Kasumi-1 (cell line): Measurements from ENCODE around the gene CFAP69.
"Not testable (repeated sequence)": the region's sequence is repeated elsewhere in the genome, so short reads cannot be mapped to it uniquely, and the experiment has no call there.

ENCODE experiments used
- DNase-seq, 2 experiments: peaks; one replicate each; lab custom pipeline; 2025; lab: John Stamatoyannopoulos, UW

The CFAP69 gene

GRCh38 chr7:90270431-90271178, 25.6 kb downstream of the CFAP69 start:
- DNase-seq: no peak

GRCh38 chr7:90271753-90272152, 26.8 kb downstream of the CFAP69 start:
- DNase-seq: no peak

DNA sequence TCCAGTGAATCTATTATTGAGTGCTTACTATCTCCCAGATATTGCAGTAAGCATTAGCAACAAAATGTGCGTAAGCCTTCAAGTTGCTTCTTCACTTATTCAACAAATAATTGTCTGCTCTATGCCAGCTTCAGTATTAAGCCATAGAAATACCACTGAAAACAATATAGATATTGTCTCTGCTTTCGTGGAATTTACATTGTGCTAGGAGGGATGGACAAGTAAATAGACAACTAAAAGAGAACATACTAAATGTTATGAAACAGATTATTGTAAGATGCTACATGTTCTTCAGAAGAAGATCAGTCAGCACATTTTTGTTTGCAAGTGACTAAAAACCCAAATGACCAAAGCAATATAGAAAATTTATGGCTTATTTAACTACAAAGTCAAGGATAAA, 27.3 kb downstream of the CFAP69 start:
- DNase-seq: no peak

- DNase-seq: no peak
Measured at GRCh38 chr7:90274161-90274560, 29.2 kb downstream of the CFAP69 start.

DNA sequence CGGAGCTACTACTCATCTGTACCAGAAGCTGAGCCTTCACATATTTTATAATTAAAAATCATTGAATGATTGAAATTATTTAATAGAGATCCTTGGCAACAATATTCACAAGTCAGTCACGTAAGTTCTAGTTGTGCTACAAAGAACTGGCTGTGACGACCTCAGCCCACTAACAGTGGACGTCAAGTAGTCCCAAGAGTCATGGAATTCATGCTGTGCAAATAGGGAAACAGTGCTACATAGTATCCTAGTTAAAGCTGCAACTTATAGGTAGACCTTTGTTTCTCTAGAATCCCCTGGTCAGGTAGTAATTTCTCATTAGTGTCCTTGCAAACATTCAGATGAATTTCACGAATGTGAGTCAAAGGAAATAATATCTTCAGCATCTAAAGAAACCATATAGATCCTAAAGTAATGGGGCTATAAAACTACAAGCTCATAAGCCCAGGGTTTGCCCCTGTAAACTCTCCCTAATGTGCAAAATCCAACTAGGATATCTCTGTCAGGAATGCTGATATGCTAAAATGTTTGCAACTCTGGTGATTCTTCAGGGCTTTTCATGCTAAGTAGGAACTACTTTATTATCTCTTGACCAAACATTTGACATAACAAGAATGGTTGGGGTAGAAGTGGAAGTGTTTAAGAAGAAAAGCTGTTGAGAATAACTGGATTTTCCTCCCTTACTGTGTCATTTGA, 31.2 kb downstream of the CFAP69 start:
- no peak for DNase-seq

GRCh38 chr7:90288154-90288553, 43.2 kb downstream of the CFAP69 start:
- DNase-seq: no peak

DNA sequence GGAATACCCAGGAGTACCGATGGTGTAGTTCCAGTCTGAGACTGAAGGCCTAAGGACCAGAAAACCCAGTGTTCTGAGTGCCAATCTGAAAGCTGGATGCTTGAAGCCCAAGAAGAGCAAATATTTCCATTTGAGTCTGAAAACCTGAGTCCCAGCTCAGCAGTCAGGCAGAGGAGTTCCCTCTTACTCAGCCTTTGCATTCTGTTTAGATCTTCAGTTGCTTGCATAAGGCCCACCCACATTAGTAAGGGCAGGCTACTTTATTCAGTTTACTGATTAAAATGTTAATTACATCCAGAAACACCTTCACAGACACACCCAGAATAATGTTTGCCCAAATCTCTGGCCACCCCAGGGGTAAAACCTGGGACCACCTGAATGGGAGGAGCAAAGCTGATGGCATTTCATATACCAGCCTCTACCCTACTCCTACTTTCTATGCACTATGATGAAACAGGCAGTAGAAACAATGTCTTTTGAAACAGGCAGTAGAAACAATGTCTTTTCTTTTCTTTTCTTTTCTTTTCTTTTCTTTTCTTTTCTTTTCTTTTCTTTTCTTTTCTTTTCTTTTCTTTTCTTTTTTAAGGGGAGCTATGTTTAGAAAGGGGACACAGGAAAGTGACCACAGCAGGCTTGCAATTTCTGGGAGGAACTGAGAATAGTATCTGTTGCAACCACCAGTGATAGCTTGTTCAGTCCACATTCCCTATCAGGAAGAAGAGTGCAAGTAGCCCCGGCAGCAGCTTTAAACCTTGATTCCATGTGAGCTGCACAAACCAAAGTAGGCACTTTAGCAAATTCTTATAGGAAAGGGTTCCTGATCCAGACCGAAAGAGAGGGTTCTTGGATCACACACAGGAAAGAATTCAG, 45.5 kb downstream of the CFAP69 start:
- DNase-seq: no peak

DNA sequence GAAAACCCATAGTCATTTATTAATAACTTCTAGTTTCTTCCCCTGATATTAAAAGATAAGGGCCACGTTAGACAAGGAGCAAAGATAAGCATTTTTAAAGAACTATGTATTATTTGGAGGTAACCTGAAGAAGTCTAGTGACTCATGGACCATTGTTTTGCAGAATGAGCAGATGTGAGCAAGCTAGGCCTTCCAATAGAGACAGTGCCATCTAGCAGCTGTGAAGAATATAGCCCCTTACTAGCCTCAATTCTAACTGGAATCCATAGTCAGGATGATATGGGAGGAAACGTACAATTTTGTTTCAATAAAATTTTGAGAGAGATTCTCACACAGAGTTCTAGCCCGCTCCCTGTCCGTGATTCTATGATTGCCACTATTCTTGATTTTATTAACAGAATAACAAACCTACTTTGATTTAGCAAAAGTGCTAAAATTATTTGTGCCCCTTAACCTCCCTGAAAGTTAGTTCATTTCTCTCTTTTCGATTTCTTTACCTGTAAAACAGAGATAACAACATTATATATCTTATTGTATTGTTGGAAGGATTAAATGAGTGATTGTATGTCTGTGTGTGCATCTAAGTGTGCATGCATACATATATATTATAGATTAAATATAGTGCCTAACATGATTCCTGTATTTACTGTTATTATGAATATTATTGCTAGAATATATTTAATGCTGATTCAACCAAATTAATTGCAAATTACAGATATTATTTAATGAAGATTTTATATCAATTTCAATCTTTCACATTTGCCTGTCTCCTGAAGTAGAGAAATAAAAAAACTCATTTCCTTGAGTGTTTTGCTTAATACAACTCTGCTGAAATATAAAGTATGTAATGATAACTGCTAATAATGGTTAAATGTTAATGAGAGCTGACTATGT, 53.4 kb downstream of the CFAP69 start:
- DNase-seq: peak; percentile 55 to 76

DNA sequence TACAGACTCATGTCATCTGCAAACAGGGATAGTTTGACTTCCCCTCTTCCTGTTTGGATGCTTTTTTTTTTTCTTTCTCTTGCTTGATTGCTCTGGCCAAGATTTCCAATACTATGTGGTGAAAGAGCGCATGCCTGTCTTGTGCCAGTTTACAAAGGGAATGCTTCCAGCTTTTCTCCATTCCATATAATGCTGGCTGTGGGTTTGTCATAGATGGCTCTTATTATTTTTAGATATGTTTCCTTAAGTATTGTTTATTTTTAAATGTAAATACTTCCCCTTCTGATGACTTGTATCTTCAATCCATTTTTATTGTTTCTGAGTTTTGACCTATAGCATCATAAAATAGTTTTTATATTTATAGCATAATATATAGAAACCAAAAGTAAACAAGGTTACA, 58.3 kb downstream of the CFAP69 start:
- DNase-seq: no peak

DNA sequence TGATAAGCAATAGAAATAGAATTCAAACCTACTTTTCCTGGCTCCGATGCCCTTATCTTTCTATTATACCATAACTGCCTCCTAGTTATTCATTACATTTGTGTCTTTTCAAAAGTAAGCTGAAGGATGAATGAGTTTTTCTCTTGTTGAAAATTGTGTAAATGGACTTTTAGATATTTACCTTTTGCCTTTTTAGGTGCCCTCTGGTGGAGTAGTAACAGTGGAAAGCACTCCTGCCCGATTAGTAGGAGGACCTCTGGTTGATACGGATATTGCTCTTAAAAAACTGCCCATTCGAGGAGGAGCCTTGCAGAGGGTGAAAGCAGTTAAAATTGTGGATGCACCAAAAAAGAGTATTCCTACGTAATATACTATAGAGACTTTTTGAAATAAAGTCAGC, 64.9 kb downstream of the CFAP69 start:
- DNase-seq: no peak

DNA sequence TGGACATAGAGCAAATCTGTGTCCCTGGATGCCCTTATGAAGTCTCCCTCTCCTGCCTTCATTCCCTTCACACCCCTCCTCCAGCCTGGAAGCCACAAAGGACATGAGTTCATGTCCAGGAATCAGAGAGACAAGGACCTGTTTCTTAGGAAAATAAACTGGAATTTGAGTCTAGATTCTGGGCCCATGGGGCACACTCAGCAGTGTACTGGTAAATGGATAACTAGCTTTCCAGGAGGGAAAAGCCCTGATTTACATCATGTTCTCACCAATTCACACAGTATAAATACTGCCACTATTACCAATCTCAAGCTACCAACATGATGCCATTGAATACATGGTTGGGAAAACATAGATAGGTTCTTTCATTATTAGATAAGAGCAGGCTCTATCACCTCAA, 66.2 kb downstream of the CFAP69 start:
- DNase-seq: no peak

DNA sequence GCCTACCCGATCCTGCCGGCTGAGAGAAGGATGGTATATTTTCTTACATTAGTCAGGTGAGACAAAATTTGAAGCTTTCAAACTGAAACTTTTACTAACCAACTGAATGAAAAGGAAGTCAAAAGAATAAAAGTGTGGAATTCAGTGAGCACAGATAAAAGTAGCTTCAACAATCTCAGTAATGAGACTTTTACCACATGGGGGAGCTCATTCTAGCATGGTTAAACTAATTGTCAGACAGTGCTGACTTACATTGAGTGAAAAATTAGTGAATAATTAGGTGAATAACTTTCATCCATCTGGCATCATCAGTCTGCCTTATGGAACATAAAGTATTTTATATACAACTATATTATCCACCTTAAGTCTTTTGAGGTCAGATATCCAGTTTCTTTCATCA, 67.8 kb downstream of the CFAP69 start:
- DNase-seq: peak; percentile 6 to 31

DNA sequence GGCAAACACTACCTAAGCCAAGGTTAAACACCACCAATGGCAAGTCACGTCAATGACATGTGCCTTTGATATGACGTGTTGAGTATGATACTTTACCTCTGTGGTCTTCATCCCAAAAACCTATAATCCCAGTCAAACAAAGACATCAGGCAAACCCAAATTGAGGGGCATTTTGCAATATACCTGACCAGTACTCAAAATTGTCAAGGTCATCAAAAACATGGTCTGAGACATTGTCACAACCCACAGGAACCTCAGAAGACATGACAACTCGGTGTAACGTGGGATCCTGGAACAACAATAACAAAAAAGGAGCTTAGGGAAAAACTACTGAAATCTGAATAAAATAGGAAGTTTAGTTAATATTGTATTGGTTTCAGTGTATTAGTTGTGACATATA, 68.9 kb downstream of the CFAP69 start:
- no peak for DNase-seq

DNA sequence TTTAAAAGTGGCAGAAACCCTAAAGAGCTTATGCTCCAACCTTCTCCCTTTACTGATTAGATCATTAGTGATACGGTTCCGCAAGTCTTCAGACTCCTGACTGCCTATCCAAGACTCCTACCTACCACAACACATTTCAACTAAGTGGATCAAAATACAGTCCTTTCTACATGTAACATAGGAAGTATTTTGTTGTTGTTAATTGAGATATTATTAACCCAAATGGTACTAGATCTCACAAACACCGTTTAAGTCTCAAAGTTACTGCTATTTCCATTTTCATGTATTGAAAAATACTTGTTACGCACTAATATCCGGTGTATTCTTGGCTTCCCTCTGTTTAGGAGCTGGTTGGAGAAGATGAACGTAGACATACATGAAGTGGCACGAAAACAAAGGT, 75.0 kb downstream of the CFAP69 start:
- DNase-seq: no peak

DNA sequence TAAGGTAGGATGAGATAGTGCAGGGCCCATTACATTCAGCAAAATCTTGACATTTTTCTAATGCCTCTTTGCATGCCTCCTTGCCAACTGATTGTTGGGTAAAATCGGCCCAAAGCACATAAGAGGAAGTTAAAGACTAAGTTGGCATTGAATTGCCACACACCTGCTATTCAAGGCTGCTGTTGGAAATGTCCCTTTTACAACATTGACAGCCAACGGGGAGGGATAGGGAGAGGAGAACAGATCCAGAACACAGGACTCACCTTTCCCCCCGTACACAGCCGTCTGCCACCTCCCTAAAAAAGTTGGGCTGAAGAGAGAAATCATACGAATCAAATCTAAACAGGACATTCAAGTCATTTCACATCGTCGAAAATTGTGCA, 75.4 kb downstream of the CFAP69 start:
- DNase-seq: no peak

- no peak for DNase-seq
Measured at GRCh38 chr7:90320801-90321494, 76.0 kb downstream of the CFAP69 start, which contains the start of gene FAM237B. Gene FAM237B (minus strand): TSS chr7:90321304. CDS start chr7:90319748, 1,556 bp downstream.

GRCh38 chr7:90322837-90323236, 77.9 kb downstream of the CFAP69 start:
- DNase-seq: no peak

DNA sequence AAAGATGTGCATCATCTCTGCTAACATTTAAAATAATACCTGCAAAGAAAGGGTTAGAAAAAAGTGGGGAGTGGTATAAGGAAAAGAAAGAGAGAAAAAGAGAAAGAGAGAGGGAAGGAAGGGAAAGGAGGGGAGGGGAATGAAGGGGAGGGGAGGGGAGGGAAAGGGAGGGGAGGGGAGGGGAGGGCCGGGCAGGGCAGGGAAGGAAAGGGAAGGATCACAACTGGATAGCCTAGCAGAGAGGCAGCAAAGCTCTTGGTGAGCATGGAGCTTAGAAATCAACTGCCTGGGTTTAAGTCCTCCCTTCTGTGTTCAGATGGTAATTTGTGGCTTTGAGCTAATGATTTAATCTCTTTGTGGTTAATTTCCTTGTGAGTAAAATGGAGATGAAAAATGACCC, 81.5 kb downstream of the CFAP69 start:
- no peak for DNase-seq

DNA sequence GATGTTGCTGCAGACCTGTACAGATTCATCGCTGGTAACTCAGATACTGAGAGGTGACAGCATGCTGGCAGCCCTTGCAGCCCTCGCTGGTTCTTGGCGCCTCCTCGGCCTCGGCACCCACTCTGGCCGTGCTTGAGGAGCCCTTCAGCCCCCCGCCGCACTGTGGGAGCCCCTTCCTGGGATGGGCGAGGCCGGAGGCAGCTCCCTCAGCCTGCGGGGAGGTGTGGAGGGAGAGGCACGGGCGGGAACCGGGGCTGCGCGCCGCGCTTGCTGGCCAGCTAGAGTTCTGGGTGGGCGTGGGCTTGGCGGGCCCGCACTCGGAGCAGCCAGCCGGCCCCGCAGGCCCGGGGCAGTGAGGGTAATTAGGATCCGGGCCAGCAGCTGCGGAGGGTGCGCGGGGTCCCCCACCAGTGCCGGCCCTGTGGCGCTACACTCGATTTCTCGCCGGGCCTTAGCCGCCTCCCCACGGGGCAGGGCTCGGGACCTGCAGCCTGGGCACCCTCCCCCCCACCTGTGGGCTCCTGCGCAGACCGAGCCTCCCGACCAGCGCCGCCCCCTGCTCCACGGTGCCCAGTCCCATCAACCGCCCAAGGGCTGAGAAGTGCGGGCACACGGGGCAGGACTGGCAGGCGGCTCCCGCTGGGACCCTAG, 89.3 kb downstream of the CFAP69 start:
- DNase-seq: no peak

DNA sequence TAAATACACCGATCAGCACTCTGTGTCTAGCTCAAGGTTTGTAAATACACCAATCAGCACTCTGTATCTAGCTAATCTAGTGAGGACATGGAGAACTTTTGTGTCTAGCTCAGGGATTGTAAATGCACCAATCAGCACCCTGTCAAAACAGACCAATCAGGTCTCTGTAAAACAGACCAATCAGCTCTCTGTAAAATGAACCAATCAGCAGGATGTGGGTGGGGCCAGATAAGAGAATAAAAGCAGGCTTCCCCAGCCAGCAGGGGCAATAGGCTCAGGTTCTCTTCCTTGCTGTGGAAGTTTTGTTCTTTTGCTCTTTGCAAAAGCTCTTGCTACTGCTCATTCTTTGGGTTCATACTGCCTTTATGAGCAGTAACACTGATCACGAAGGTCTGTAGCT, 90.0 kb downstream of the CFAP69 start:
- not testable (repeated sequence) for DNase-seq

GRCh38 chr7:90337106-90337505, 92.1 kb downstream of the CFAP69 start:
- DNase-seq: no peak
